ENCODE results near the gene AP2A2. TPM values are rescaled to one million over a fixed set of nuclear protein-coding genes. Genes with fewer than 3 reads are reported as not detected.

AP2A2 gene
- total and polyA plus RNA-seq, 2 of the 4 experiments (the other 2 are of a cell fraction), result 19.9 to 49.0 TPM

GRCh38 chr11:940496-941135, 14.9 kb downstream of the AP2A2 start:
- Histone ChIP-seq H2BK120ac (ENCODE audit: low read depth, low read length) (no peak overlapping the region), H3K4me2 (ENCODE audit: low read depth, low read length) (no peak overlapping the region), H3K14ac (replicated peaks; ENCODE audit: low read depth, low read length) (no peak overlapping the region), H3K4ac (ENCODE audit: low read depth, low read length) (no peak overlapping the region), H4K8ac (ENCODE audit: low read depth in 2 of 2, low read length in 2 of 2) (no peak overlapping the region), H3K27ac (ENCODE audit: insufficient read depth, low read length) (no peak overlapping the region), H2AFZ (replicated peaks; ENCODE audit: low read length, poor library complexity) (no peak overlapping the region), H2AK9ac (replicated peaks; ENCODE audit: low read depth, low read length, poor library complexity) (no peak overlapping the region), H3K27me3 (ENCODE audit: control insufficient read depth, insufficient read depth, low read length) (no peaks in the 10 kb centered on the region), H3K18ac (ENCODE audit: low read depth, low read length) (no peak overlapping the region), H3K23ac (ENCODE audit: low read depth, low read length) (no peak overlapping the region), H4K5ac (ENCODE audit: low read depth, low read length) (no peak overlapping the region), H3K9me3 (ENCODE audit: control insufficient read depth, insufficient read depth, low read length) (no peaks in the 10 kb centered on the region), H3K9me1 (ENCODE audit: insufficient read depth, low read length) (peaks cover 15% of the 10 kb centered on the region), H2BK15ac (ENCODE audit: low read depth, low read length) (no peak overlapping the region), H3K56ac (ENCODE audit: extremely low read depth, insufficient read depth, low read length) (no peak overlapping the region), H2BK5ac (ENCODE audit: low read depth, low read length, poor library complexity, severe bottlenecking) (no peak overlapping the region), H3K9ac (ENCODE audit: low read depth, low read length) (no peak overlapping the region), H4K91ac (ENCODE audit: insufficient read depth, low read depth, low read length) (no peak overlapping the region), H3K4me3 (ENCODE audit: insufficient read depth, low read depth, low read length) (no peak overlapping the region), H2BK20ac (ENCODE audit: low read depth, low read length) (no peak overlapping the region), H2AK5ac (ENCODE audit: low read depth, low read length) (no peak overlapping the region), H3K79me1 (ENCODE audit: low read depth in 1 of 2, low read length in 2 of 2) (peaks cover 12 to 65% of the 10 kb centered on the region in 2 experiments; a peak in 3 of 4 replicates), H3K4me1 (ENCODE audit: control insufficient read depth, insufficient read depth, low read length) (peaks cover 13% of the 10 kb centered on the region), H3K36me3 (ENCODE audit: control insufficient read depth, insufficient read depth, low read length) (peaks cover 3% of the 10 kb centered on the region), H4K20me1 (ENCODE audit: insufficient read depth, low read length) (peaks cover 58% of the 10 kb centered on the region)
- ChIA-PET POLR2A (ENCODE audit: unreplicated experiment) (no interaction called here), CTCF (no interaction called here)
- ATAC-seq (ENCODE audit: low read depth) (no peak), DNase-seq (no peak)
- intact Hi-C loops (cut with micrococcal nuclease), result no loop called here
- no peak for TF ChIP-seq CHD1 (IDR thresholded peaks at IDR 0.05; ENCODE audit: low read depth, low read length)
- TF ChIP-seq MXI1 (IDR thresholded peaks at IDR 0.05; ENCODE audit: borderline replicate concordance, low read depth, low read length), result no peak
- no peak for TF ChIP-seq POLR2A (IDR thresholded peaks at IDR 0.05; ENCODE audit: low read depth, low read length)
- TF ChIP-seq MAFK (IDR thresholded peaks at IDR 0.05; ENCODE audit: low read depth, low read length), result no peak
- TF ChIP-seq NFE2L2 (IDR thresholded peaks at IDR 0.05; ENCODE audit: low read depth, low read length), result no peak
- TF ChIP-seq RCOR1 (IDR thresholded peaks at IDR 0.05; ENCODE audit: insufficient replicate concordance, low read length), result no peak
- TF ChIP-seq SMC3 (IDR thresholded peaks at IDR 0.05; ENCODE audit: low read depth, low read length), result no peak
- no peak for TF ChIP-seq CEBPB (IDR thresholded peaks at IDR 0.05; ENCODE audit: low read depth, low read length)
- no peak for TF ChIP-seq RAD21 (IDR thresholded peaks at IDR 0.05; ENCODE audit: low read length)
- TF ChIP-seq USF2 (IDR thresholded peaks at IDR 0.05; ENCODE audit: low read depth, low read length), result no peak
- TF ChIP-seq CTCF (conservative IDR thresholded peaks at IDR 0.05; ENCODE audit: low read depth, low read length), result no peak
- WGBS, 2 experiments (ENCODE audit: extremely low coverage in 2 of 2, insufficient read length in 1 of 2), result 88% methylated on average over 6 of the region's 11 CpGs; no CpG with 5 or more reads in 1 of the 2 experiments
- dilution Hi-C loops (cut with HindIII; ENCODE audit: low sequenced_read_pairs, unreplicated experiment), result no loop called here
- in situ Hi-C loops (cut with MboI; ENCODE audit: low sequenced_read_pairs), result no loop called here
- BruUV-seq (replicated peaks), result no TSS peak

Measured in IMR-90 (cell line).